ENCODE measurements around the gene RXRB.
A peak's percentile ranks its signal among the peaks of the same experiment; 100 is the strongest.

The RXRB gene

GRCh38 chr6:33211666-33212422 is 11.4 kb upstream of the RXRB start:
- DNase-seq, result no peak

GRCh38 chr6:33211136-33211535 is 10.7 kb upstream of the RXRB start:
- DNase-seq, result no peak

GRCh38 chr6:33209856-33210255 is 9.4 kb upstream of the RXRB start:
- no peak for DNase-seq

DNA sequence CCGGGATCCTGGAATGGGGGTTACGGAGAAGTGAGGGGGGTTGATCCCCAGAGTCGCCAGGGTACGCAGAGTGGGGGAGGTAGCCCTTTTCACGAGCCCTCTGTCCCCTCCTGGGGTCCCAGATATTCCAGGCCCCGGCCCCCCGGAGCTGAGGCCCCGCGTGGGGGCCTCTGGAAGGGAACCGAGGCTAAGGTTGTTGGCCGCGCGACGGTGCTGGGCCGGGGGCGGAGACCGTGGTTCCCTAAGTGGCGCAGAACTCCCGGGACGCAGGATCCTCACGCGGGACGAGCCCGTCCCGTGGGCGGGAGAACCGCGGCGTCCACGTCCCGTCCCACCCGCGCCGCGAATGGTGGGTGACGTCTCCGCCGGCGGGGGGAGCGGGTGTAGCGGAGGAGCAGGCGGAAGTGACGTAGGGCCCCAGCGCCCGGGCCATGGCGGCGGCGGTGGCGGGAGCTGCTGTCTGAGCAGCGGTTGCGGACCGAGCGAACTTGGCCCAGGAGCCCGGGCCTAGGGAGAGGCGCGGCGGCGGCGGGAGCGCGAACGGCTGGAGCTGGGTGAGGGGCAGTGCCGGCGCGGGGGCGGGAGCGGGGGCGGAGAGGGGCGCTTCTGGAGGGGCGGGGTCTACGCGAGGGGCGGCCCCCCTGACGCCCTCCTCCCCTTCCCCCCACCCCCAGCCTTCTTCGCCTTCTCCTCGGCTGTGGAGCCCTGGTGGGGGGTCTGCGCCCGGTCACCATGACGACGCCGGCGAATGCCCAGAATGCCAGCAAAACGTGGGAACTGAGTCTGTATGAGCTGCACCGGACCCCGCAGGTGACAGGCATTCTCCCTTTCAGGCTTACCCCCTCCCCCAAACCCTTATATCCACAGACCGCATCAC is 7.9 kb upstream of the RXRB start, which contains the start of gene RING1:
Gene RING1 (plus strand): TSS at position 410 of the 877 bp plus-strand sequence. CDS start 323 bp downstream, at position 733.
- DNase-seq, result peak; percentile 90

- DNase-seq, result peak; percentile 28
Observed at GRCh38 chr6:33207552-33208090, 7.2 kb upstream of the RXRB start.

DNA sequence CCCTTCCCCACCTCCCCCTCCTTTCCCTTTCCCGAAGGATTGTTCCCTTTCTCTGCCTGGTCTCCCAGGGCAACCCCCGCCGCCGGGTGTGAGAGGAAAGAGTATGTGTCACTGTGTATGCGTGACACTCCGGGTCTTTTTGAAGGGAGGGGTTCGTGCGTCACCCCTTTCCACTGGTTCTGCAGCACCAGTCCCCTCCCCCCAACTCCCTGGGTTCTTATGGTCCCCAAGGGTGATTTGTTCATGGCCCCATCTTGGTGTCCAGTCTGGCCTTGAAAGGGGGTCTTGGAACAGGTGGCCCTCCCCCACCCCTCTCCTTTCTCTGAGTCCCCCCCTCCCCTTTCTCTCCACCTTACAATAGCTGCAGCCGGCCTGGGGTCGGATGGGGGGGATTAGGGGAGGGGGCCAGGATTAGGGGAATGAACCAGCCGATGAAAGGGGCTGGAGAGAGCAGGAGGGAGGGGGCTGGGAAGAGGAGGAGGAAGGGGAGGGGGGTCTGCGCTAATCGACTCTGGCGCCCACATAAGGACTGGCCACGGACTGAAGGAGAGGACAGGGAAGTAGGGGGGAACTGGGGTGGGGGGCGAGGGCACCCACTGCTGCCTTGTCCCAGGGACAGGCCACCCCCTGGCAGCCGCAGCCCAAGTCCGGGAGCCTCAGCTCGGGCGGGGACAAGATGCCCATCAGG is 6.5 kb upstream of the RXRB start:
- DNase-seq, result no peak

GRCh38 chr6:33206027-33206863 is 5.8 kb upstream of the RXRB start:
- DNase-seq, result no peak

- no peak for DNase-seq
Observed at GRCh38 chr6:33205191-33206026, 4.9 kb upstream of the RXRB start.

DNA sequence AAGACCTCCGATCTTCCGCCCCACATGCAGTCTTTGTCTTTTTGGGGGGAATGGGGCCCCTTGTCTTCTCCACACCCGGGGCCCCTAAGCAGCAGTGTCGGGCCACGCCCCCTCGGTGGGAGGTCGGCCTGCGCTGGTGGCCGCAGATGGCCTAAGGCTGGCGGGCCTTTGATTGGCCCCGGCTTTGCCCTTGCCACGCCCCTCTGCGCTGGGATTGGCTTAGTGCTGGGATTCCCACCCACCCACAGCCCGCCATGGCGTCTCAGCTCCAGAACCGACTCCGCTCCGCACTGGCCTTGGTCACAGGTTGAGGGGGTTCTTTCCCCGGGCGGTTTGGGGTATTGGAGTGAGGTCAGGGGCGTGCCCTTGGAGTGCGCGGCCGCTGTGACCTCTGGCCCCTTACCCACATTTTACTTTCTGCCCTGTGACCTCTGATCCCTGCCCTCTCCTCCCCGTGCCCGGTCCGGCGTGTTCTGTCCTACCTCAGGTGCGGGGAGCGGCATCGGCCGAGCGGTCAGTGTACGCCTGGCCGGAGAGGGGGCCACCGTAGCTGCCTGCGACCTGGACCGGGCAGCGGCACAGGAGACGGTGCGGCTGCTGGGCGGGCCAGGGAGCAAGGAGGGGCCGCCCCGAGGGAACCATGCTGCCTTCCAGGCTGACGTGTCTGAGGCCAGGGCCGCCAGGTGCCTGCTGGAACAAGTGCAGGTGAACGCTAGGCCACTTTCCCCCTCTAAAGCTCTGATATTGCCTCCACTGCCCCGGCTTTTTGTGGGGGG is 4.1 kb upstream of the RXRB start, which contains the start of gene HSD17B8:
Gene HSD17B8 (plus strand): TSS at position 241 of the 776 bp plus-strand sequence. CDS start 14 bp downstream, at position 255.
- peak; percentile 95 for DNase-seq

DNA sequence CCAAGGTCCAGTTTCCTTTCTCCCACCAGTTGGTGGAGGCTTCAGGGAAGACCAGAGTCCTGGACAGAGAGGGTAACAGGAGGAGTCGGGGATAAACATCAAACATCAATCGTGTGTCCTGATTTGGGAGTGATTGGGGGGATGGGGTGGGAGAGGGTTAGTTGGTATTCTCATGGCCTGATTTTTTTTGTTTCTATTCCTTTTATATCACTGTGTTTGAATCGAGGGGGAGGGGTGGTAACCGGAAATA is 3.6 kb upstream of the RXRB start:
- no peak for DNase-seq

GRCh38 chr6:33203443-33204164 is 3.1 kb upstream of the RXRB start:
- no peak for DNase-seq

DNA sequence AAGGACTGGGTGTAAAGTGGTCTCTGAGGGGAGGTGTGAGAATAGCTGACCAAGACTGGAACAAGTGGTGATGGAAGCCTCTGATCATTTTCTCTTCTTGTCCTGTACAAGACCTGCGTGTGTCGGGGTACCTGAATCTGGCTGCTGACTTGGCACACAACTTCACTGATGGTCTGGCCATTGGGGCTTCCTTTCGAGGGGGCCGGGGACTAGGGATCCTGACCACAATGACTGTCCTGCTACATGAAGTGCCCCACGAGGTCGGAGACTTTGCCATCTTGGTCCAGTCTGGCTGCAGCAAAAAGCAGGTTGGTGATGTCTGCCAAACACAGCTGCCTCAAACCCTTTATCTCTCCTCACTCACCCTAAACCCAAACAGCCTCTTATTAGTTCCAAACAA is 2.3 kb upstream of the RXRB start:
- no peak for DNase-seq

DNA sequence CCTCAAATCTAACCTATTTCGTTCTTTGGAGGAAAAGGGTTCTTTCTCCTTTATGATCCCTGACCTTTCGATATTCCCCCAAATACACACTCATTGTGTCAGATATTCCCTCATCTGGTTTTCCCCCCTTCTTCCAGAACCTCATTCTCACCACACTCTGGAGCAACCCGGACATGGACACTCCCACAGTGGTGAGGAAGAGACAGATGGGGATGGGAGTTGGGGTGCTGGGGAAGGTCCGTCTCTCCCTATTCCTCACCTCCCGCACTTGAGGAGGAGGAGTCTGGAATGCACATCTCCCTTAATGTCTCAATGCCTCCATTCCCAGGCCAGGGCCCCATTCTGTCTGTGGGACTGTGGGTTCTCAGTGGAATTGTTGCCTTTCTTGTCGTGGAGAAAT is 1.5 kb upstream of the RXRB start:
- no peak for DNase-seq

- DNase-seq, result no peak
Observed at GRCh38 chr6:33201147-33201545, 681 bp upstream of the RXRB start.

- DNase-seq, result peak; percentile 74
Observed at GRCh38 chr6:33199687-33200218, 712 bp downstream of the RXRB start.

DNA sequence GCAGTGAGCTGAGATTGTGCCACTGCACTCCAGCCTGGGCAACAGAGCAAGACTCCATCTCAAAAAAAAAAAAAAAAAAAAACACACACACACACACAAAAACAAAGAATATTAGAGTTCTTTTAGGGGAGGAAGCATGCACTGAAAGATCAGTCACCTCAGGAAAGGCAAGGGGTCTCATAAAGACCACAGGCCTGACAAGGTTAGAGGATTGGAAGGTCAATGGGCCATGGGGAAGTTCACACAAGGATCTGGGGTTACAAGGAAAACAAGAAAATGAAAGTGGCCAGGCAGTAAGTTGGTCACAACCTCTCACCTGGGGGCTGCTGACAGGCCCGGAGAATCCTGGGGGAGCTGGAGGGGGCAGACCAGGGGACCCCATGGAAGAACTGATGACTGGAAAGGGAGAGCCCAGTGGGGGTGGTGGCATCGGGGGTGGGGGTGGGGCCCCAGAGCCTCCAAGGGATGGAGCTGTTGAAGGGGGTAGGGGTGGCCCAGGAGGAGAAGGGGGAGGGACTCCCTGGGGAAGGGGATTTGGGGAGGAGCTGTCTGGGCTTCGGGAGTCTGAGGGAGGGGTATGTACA is 1.5 kb downstream of the RXRB start:
- DNase-seq, result no peak

DNA sequence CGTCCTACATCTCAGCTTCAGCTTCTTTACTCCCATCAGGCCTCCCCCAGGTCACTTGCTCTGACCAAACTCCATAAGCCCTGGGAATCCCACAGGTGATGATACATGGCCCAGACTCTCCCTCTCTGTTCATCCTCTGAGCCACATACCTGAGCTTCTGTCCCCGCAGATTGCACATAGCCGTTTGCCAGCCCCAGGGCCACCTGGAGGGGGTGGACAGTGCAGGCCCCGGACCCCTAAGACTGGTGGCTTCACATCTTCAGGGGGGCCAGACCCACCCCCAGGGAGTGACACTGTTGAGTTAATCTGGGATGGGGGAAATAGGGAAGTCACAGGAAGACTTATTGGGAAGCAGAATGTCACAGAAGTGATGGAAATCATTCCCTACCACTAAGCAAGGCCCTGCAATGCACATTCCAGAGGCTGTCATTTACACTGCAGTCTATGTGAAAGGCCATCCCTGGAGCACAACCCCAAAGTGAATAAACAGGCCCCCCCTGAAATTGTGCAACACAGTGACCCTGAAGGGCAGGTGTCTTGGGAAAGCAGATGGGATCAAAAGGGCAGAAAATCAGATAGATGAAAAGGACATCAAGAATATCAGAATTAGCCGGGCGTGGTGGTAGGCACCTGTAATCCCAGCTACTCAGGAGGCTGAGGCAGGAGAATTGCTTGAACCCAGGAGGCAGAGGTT is 2.2 kb downstream of the RXRB start:
- no peak for DNase-seq

GRCh38 chr6:33197431-33198048 is 2.9 kb downstream of the RXRB start:
- DNase-seq, result no peak
